GM21717 (cell line): ENCODE data around the gene LIPI.
"Not testable (repeated sequence)": the region's sequence is repeated elsewhere in the genome, so short reads cannot be mapped to it uniquely, and the experiment has no call there.

Experiments used
- ATAC-seq: cut with Tn5 transposase; IDR thresholded peaks from one replicate; pipeline ENCODE4 v1.9.1; 2021; ENCODE audit warnings: mild to moderate bottlenecking, moderate library complexity; ENCODE audit not compliant: unreplicated experiment

Gene LIPI

DNA sequence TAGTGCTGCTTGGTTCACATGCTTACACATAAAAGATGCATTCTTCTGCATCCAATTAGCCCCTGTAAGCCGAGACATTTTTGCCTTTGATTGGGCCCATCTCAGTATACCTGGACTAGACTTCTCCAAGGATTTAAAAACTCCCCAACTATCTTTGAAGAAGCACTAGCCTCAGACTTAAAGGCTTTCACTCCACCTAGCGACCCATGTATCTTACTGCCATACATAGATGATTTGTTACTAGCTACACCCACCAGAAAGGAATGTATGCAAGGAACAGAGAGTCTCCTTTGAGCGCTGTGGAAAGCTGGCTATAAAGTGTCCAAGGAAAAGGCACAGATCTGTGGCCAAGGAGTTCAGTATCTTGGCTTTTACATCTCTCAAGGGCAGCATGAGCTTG is 91.7 kb downstream of the LIPI start:
- ATAC-seq: no peak

DNA sequence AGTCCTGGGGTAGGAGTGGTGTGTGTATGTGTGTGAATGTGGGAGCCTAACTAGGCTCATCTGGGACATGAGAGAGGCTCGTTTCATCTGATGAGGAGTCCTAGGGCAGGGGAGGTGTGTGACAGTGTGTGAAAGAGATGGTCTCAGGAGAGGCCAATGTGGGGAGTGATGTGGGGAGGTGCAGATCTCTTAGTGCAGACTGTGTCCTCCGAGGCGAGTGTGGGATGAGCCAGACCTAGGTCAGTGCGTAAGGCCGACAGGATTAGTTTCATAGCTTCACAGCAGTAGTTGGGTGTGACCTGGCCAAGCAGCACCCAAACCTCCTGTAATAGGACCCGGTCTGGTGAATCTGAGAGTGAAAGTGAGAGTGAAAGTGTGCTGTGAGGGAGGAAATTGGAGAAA is 94.7 kb downstream of the LIPI start:
- peak; percentile 85 for ATAC-seq

GRCh38 chr21:14115646-14116045 is 95.1 kb downstream of the LIPI start:
- ATAC-seq: no peak

DNA sequence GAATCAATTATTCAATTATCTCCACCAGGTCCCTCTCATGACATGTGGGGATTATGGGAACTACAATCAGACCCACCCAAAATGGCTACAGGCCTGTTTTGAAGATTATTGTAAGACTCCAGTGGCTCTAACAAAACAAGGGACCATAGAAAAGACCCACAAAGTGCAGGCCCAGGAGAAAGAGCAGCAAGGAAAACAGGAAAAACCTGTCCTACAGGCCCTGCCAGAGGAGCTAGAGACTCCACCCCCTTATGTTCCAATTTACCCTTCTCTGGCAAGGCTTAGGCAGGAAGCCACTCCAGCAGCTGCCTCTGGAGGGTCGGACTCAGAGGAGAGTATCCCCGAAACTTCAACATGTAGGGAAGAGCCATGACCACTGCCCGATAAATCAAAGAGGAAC is 96.5 kb downstream of the LIPI start:
- ATAC-seq: no peak

DNA sequence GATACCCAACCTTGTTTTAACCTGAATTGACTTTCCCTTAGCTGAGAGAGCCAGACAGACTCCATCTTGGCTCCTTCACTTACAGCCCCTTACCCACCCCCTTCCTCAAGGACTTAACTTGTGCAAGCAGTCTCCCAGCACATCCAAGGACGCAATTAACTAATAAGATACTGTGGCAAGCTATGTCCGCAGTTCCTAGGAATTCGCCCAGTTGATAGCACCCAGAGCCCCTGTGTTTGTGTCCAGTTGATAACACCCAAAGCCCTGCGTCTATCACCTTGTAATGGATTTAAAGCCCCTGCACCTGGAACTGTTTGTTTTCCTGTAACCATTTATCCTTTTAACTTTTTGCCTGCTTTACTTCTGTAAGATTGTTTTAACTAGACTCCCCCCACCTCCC is 106.2 kb downstream of the LIPI start:
- not testable (repeated sequence) for ATAC-seq

GRCh38 chr21:14099570-14099969 is 111.2 kb downstream of the LIPI start:
- no peak for ATAC-seq

- no peak for ATAC-seq
These were observed 112.8 kb downstream of the LIPI start for GRCh38 chr21:14097881-14098499.

GRCh38 chr21:14096577-14096976 is 114.2 kb downstream of the LIPI start:
- no peak for ATAC-seq

DNA sequence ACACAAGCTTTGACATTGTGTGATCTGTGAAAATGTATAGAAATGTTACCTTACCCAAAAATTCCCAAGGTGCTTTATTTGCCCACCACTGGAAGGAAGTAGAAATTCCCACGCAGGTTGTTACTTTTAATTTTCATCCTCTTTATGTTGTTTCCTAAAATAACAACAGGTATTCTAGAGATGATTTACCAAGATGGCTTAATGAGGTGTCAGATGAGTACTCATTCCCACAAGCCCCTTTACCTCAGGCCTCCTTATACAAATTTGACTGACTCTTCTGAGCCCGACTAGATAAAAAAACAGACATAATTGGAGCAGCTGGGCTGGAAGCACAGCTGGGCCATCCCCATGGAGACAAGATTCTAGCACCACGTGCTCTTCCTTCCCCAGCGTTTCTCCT is 114.6 kb downstream of the LIPI start:
- no peak for ATAC-seq

DNA sequence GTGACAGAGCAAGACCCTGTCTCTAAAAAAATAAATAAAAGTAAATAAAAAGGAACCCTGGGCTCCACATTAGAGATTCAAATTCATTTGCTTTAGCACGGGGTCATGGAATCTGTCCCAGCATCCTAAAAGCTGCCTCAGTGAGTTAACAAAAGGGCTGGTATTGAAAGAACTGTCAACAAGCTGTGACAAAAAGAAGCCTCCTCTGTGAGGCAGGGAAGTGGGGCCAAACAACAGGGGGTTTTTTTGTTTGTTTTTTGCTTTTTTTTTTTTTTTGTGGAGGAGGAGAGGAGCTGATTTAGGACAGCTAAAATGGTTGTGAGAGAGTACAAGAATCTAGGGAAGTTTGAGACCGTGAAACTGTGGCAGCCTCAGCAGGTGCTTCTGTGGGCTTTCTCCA is 115.7 kb downstream of the LIPI start:
- no peak for ATAC-seq

- no peak for ATAC-seq
These were observed 117.8 kb downstream of the LIPI start for GRCh38 chr21:14092834-14093560.

DNA sequence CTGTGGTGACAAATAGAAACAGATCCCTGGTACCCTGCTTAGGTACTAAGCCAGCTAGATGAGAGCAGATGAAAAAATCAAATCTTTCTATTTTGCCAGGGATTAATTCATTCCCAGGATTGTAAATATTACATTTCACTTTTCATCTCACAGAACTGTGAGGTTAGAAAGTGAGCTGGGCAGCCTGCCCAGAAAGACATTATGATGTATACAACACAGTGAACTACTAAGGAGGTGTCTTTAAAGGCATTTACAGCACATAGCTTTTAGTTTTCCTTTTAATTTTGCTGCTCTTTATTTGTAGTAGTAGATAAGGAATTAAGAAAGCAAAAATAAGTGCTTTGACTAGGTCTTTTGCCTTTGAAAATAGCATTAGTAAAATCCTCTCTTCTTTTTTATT is 120.6 kb downstream of the LIPI start:
- not testable (repeated sequence) for ATAC-seq

- ATAC-seq: no peak
These were observed 122.4 kb downstream of the LIPI start for GRCh38 chr21:14088391-14088790.

DNA sequence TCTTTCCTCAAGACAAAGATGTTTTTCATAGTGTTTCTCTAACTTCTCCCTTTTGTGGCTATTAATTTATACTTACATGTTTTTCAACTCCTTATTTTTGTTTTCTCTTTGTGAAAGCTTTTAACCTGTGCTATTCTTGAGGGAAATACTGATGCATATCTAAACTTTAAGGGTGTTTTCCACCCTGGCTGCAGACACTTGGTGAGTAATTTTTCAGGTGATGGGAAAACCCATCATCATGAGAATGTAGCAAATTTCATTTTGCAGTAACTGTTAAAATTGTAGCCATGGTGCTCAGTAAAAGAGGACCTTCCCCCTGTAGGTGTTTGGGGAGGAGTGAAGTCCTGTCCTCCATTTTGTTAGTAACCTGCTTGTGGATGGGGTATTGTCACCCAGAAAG is 124.2 kb downstream of the LIPI start:
- ATAC-seq: peak; percentile 64

GRCh38 chr21:14084701-14085100 is 126.1 kb downstream of the LIPI start:
- ATAC-seq: no peak

DNA sequence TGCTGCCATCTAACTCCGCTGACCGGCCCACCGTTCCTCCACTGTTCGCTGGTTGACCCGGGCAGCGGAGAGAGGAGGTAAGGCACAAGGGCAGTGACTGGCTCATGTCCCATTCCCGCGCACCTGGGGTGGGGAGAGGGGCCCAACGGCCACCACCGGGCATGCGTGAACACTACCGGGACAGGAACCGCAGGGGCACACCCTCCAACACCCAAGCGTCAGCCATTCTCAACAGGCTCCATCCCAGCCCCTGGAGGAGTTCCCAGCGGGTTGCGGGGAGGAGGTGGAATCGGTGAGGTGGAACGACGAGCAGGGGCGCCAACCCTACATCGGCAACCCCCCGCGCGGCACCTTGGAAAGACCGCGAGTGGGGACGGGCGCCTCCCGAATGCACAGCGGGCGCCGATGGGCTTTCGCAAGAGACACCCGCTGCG is 126.7 kb downstream of the LIPI start:
- ATAC-seq: no peak

GRCh38 chr21:14080764-14081096 is 130.0 kb downstream of the LIPI start:
- ATAC-seq: no peak

DNA sequence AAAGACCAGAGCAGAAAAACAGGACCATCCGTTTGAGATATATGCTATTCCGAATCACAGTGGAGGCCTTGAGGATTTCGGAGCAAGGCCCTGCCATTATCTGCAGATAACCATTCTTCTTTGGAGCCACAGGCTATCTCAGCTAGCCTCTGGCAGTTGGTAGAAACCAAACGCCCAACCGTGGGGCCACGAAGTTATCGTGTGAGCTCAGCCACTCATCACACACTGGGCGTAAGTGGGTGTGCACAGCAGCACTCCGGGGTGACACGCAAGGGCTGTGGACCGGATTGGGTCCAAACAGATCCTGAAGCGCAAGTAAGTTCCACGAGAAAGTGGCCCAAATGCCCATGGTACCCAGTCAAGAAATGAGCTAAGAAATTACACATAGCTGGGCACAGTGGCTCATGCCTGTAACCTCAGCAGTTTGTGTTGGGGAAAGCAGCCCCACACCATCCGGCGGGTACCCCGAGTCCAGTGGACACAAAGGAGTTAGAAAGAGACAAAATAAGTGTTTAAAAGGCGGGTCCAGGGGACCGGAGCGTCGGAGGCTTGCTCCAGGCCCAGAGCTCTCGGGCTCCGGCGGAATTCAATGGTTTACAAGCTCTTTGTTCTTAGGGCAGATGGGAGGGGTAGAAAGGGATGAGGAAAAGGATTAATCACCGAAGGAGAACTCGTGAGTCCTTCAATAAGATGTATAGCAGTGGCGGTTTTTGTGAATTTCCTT is 130.6 kb downstream of the LIPI start:
- ATAC-seq: no peak

DNA sequence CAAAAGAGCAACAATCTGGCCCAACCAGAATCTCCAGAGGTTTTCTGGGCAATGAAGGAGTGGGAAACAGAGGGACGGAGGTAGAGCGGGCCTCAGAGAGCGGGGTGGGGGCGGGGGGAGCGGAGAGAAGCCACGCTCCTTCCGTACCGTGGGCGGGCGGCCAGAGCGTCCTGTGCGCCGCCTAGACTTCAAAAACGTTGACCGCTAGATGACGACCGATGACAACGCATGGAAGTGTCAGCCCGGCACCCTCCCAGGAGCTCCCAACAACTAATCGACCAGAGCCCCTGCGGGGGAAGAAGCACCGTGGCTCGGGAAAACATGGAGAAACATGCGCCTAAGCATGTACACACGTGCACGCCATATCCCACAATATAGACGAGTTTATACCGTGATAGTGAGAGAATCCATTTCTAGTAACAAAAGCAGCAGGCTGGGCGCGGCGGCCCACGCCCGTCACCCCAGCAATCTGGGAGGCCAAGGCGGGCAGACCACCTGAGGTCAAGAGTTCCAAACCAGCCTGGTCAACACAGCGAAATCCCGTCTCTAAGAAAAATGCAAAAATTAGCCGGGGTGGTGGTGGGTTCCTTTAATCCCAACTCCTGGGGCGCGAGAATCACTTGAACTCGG is 131.9 kb downstream of the LIPI start:
- no peak for ATAC-seq

DNA sequence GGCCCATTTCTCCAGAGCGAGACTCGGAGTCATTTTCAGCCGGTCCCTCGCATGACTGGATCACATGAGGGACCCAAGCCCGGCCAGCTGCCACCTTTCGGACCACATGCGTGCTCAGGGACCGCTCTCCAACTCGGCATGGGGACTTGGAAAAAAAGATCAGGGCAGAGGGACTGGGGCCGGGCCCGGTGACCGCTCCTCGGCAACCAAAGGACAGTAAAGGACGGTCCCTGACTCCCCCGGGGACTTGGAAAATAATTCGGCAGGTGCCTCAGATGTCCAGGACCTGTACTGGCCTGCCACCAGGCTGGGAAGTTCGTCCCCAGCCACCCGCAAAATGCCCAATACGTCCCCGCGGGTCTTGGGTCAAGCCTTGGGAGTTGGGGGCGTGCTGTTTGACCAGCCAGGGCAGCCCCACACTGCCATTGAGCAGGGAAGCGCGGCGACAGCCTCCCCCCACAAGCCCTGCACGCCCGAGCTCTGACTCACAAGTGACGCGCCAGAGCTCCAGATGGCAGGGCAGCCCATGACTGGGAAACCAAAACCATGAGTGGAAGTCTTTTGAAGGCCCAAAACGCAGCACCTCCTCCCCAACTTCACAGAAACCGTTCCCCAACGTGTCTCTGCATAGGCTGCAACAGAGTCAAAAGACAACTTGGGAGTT is 134.5 kb downstream of the LIPI start:
- no peak for ATAC-seq
